NCI-H2171 treated with DMSO at 0.1 percent for 48 hours (cell line): ENCODE data around the gene CSTPP1.
A peak's percentile ranks its signal among the peaks of the same experiment; 100 is the strongest.
"Not testable (repeated sequence)": the region's sequence is repeated elsewhere in the genome, so short reads cannot be mapped to it uniquely, and the experiment has no call there.

Experiments used
- DNase-seq: peaks from one replicate; lab custom pipeline; 2025; lab: John Stamatoyannopoulos, UW

CSTPP1 gene

DNA sequence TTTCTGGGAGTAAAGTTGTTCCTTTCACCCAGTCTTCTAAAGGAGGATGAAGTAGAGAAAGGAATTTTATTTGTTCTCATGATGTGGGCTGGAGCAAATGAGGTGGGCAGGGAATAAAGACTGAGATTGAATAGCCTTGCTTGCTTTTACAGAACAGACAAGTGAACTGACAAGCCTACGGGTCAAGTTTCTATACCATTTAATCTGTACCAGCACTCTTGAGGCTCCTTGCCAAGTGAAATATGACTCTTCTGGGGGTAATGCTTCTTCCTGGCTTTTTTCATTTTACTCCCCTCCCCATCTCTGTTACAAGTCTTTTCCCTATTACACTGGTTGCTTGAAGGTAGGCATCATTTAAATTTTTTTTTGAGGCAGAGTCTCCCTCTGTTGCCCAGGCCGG, 54.8 kb downstream of the CSTPP1 start:
- DNase-seq = peak; percentile 9

DNA sequence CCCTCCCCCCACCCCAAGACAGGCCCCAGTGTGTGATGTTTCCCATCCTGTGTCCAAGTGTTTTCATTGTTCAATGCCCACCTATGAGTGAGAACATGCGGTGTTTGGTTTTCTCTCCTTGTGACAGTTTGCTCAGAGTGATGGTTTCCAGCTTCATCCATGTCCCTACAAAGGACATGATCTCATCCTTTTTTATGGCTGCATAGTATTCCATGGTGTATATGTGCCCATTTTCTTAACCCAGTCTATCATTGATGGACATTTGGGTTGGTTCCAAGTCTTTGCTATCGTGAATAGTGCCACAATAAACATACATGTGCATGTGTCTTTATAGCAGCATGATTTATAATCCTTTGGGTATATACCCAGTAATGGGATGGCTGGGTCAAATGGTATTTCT, 55.8 kb downstream of the CSTPP1 start:
- DNase-seq = not testable (repeated sequence)

GRCh38 chr11:46997796-46998195, 61.2 kb downstream of the CSTPP1 start:
- not testable (repeated sequence) for DNase-seq

DNA sequence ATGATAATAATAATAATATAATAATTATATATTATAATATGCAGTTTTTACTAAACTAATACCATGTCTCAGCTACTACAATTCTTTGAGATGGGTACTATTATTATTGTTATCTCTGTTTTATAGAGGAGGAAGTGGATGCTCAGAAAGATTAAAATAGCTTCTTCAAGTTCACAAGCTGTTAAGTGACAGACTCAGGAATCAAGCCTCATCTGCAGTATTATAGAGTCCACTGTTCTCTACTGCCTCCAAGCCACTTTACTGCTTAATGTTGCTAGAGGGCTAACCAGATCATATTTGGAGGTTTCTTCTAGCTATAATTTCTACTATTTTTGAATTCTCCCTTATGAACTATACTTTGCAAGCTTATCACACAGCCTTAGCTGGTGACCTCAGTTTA, 62.7 kb downstream of the CSTPP1 start:
- DNase-seq = no peak

GRCh38 chr11:47000033-47000432, 63.5 kb downstream of the CSTPP1 start:
- no peak for DNase-seq

DNA sequence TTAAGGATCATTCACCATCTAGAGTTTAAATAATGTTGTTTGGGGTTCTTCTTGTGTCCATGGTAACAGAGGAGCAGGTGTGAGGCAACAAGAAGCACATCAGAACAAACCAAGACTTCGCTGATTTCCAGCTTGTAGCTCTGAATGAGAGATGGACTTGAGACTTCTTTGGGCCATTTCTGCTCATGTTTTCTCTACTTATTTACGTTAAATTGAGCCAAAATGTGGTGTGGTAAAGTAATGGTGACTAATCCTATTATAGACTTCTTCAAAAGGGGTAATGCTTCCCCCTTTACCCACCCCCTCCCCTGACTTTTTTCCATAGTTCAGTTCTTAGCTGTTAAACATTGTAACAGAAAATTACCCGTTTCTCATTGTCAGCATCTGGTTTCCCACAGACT, 65.2 kb downstream of the CSTPP1 start:
- no peak for DNase-seq

DNA sequence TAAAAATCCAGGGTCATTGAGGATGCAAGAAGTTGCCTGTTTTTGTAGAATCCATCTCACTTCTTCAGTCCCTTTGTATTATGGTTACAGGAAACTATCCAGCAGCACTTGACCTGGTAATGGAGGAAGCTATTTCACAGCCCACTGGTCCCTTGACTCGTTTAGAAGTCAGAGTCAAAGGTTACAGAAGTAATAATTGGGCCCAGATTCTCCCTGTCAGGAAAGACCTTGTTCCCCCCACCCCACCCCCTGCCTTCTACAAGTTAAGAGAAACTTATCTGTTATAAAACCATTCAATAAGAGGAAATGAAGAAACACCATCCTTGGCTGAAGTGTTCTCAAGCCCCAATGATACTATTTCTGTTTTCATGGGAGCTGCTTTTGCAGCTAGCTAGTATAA, 65.8 kb downstream of the CSTPP1 start:
- no peak for DNase-seq

GRCh38 chr11:47003180-47003877, 66.8 kb downstream of the CSTPP1 start:
- DNase-seq = no peak

DNA sequence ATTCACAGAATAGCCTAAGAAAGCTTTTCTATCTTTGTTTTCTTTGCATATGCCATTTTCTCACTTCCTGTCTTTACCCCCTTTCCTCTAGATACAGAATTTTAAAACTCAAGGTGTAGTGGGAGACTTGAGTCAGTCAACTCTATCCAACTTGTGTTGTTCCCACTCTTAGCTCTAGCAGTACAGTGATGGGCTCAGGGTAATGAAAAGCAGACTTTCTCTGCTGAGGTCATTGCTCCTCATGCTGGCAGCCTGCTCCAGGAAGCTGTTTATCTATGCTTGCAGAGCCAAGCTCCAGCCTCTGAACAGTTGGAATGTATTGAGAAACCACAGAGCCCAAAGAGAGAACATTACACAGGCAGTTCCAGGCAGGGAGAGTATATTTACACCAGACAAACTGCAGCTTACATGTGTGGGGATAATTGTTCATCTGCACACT, 68.1 kb downstream of the CSTPP1 start:
- no peak for DNase-seq

- DNase-seq = no peak
Measured at GRCh38 chr11:47005441-47005840, 68.9 kb downstream of the CSTPP1 start.

DNA sequence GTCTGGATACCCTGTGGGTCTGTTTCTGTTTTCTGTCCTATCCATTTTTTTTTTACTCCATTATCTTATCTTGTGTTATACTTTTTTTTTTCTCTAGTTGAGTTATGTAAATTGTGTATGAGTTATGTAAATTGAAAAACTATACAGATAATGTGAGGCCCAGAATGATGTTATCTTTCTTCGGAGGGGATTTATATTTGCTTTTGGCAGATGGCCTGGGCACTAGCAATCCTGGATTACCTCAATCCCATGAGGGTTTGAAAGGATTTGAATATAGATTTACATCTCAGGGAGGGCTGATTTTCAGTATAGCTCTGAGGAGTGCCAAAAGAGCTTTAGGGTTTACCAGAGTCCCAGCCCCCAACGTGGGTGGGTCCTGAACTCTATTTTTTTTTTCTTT, 71.0 kb downstream of the CSTPP1 start:
- DNase-seq = peak; percentile 56

- no peak for DNase-seq
Measured at GRCh38 chr11:47010179-47010578, 73.6 kb downstream of the CSTPP1 start.

DNA sequence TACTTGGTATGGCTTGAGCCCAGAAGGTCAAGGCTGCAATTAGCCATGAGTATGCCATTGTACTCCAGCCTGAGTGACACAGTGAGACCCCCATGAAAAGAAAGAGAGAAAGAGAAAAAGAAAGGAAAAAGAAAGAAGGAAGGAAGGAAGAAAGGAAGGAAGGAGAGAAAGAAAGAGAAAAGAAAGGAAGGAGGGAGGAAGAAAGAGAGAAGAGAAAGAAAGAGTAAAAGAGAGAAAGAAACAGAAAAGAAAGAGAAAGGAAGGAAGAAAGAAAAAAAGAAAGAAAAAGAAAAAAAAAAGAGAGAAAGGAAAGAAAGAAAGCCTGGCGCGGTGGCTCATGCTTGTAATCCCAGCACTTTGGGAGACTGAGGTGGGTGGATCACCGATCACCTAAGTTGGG, 77.5 kb downstream of the CSTPP1 start:
- DNase-seq = no peak

DNA sequence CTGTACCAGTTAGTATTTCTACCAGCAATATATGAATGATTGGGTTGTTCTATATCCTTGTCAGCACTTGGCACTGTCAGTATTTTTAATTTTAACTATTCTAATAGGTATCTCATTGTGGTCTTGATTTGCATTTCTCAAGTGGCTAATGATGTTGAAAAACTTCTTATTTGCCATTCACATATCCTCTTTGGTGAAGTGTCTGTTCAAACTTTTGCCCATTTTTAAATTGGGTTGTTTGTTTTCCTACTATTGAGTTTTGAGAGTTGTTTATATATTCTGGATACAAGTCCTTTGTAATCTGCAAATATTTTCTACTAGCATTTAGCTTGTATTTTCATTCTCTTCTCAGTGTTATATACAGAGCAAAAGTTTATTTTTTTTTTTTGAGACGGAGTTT, 82.1 kb downstream of the CSTPP1 start:
- DNase-seq = no peak

DNA sequence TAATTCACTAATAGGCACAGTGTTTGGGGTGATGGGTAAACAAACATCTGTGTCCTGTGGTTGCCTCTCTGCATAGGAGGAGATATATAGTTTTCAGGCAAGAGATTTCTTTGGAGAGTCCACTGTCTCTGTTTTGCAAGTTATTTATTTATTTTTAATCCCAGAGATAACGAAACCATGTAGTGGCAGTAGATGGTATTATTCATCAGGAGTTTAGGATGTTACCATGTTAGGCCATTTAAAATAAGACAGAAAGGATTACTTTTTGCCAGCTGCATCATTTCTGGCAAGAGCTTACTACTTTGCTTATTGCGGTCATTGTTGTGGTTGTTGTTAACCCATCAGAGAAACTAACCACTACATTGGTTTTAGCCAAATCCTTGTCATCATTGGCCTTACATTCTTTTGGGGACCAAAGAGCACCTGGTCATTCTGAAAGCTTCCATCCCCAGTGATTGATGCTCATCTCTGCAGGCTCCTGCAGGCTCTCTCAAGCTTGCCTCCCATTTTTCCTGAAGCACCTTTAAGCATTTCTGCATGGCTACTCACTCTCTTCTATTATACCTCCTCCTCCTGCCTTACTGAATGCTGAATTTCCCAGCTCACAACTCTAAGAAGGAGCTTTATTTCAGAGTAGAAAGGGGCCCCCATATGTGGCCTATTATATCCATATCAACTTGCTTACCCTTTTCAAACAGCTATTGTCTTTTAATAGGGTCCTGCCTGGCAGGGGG, 84.4 kb downstream of the CSTPP1 start:
- no peak for DNase-seq

- DNase-seq = no peak
Measured at GRCh38 chr11:47021527-47021818, 84.9 kb downstream of the CSTPP1 start.

- DNase-seq = no peak
Measured at GRCh38 chr11:47021965-47022364, 85.4 kb downstream of the CSTPP1 start.

DNA sequence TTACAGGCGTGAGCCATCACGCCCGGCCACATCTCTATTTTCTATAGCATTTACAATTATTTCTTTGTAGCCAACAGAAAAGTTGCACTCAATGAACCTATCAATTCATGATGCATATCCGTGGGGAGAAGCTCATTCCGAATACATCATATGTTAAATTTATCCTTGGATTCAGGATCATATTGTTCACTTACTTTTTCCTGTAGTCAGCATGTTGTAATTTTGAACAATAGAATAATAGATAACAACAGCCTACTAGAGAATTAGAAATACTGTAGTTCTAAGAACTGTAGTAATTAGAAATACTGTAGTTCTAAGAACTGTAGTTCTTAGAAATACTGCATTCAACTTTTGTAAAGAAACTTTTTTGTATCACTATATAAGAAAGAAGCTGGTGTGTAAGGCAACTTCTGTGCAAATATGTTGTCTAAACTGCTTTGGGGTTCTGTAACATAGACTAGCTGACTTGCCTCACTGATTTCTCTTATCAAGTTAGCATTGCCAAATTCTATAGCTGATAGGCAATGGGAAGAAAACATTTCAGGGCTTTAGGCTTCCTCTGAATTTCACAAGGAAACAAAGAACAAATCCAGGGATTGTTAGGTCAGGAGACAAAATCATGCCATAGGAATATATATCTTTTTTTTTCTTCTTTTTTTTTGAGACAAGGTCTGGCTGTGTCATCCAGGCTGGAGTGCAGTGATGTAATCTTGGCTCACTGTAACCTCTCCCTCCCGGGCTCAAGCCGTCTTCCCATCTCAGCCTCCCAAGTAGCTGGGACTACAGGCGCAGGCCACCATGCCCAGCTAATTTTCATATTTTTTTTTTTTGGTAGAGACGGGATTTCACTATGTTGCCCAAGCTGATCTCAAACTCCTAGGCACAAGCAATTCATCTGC, 91.9 kb downstream of the CSTPP1 start:
- no peak for DNase-seq

DNA sequence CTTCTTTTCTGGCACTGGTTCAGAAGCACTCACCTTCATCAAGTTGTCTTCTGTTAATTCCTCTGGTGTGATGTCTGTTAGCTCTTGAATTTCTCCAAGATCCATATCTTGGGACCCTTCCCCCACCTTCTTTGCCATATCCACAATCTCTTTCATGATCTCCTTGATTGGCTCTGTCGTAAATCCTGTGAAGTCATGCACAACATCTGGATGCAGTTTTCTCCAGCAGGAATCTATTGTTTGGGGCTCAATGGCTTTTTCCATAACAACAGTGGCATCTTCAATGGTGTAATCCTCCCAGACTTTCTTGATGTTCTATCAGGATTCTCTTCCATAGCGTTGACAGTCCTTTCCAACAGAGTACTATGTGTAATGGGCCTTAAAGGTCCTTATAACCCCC, 96.9 kb downstream of the CSTPP1 start:
- DNase-seq = no peak

DNA sequence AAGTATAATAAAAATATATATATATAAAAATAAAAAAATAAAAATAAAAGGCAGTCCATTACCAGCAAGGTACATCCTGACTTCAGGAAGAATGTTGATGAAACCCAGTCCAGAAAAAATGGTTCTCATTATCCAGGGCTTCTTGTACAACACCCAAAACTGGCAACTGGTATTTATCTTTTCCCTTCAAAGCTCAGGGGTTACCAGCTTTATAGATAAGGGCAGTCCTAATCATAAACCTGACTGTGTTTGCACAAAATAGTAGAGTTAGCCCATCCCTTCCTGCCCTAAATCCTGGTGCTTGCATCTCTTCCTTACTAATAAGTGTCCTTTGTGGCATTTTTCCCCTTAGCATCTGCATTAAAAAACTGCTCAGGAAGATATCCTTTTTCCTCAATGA, 97.5 kb downstream of the CSTPP1 start:
- no peak for DNase-seq

DNA sequence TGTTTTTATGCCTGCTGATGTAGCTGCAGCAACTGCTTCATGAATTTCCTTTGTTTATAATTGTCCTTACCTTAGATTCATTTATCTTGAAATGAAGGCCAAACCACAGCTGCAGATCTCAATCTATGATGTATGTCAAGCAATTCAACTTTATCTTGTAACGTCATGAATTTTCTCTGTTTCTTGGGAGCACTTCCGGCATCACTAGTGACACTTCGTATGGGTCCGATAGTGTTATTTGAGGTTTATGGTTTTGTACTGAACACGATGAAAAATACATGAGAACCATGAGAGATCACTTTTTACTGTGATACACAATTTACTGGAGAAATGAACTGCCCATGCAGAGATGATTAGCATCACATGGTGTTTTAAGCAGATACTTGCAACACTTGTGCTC, 98.5 kb downstream of the CSTPP1 start:
- DNase-seq = no peak

GRCh38 chr11:47044119-47044518, 107.6 kb downstream of the CSTPP1 start:
- DNase-seq = no peak

- DNase-seq = no peak
Measured at GRCh38 chr11:47047972-47048371, 111.4 kb downstream of the CSTPP1 start.
